H1 (cell line): Measurements from ENCODE around the gene CLIC1. TPM values are rescaled to one million over a fixed set of nuclear protein-coding genes. Genes with fewer than 3 reads are reported as not detected.

Source experiments
- CTCF ChIA-PET: fragments of 300-600 bp; sonication (Branson Sonifier 250); formaldehyde crosslinking; loops from one replicate; lab custom pipeline; 2021; ENCODE audit not compliant: partially characterized antibody; lab: Charles Lee
- POLR2A ChIA-PET: fragments of 300-600 bp; sonication (Branson Sonifier 250); formaldehyde crosslinking; loops from one replicate; lab custom pipeline; 2021; ENCODE audit warnings: inconsistent platforms; ENCODE audit not compliant: partially characterized antibody; lab: Charles Lee
- DNase-seq, 2 experiments: peaks; one replicate each; pipeline versions ENCODE4 v3.0.0 to v3.0.0-alpha.2; 2010 to 2022; ENCODE audit warnings: low spot score in 2 of 2, low read depth in 1 of 2, mixed read lengths in 1 of 2
- FAIRE-seq: peaks from 2 replicates; lab custom pipeline; 2011; peaks lifted over from hg19 to GRCh38; lab: Jason Lieb, UNC
- H2AFZ ChIP-seq: 2 replicates; pipeline ENCODE4 v1.8.1; 2012; ENCODE audit warnings: low read length, inconsistent platforms
- H2AK5ac ChIP-seq: 2 replicates; pipeline ENCODE4 v1.6.1; 2013; ENCODE audit warnings: low read depth, low read length
- H2BK120ac ChIP-seq: replicated peaks from 2 replicates; pipeline ENCODE3; 2013; ENCODE audit warnings: low read depth, low read length, inconsistent platforms
- H2BK12ac ChIP-seq: 2 replicates; pipeline ENCODE4 v1.6.1; 2013; ENCODE audit warnings: low read depth, low read length
- H2BK15ac ChIP-seq: 2 replicates; pipeline ENCODE4 v1.6.1; 2013; ENCODE audit warnings: low read length
- H2BK20ac ChIP-seq: 2 replicates; pipeline ENCODE4 v1.6.1; 2013; ENCODE audit warnings: low read length
- H2BK5ac ChIP-seq: 2 replicates; pipeline ENCODE4 v1.6.1; 2013; ENCODE audit warnings: low read depth, low read length
- H3K14ac ChIP-seq: 2 replicates; pipeline ENCODE4 v1.6.1; 2013; ENCODE audit warnings: inconsistent platforms; ENCODE audit not compliant: insufficient read length
- H3K18ac ChIP-seq: 2 replicates; pipeline ENCODE4 v1.6.1; 2013; ENCODE audit warnings: low read length; ENCODE audit errors: extremely low read depth
- H3K23ac ChIP-seq: 2 replicates; pipeline ENCODE4 v1.6.1; 2013; ENCODE audit warnings: inconsistent platforms; ENCODE audit not compliant: insufficient read length
- H3K23me2 ChIP-seq: 2 replicates; pipeline ENCODE4 v1.6.1; 2013; ENCODE audit warnings: low read depth, low read length
- H3K27ac ChIP-seq: 2 replicates; pipeline ENCODE4 v1.6.1; 2011; ENCODE audit warnings: low read depth, low read length, inconsistent platforms
- H3K27me3 ChIP-seq, 4 experiments: replicated peaks in 1 of 4; 1 replicate in 1 of 4; 2 replicates in 3 of 4; pipeline versions ENCODE4 v1.6.1 to v1.8.1; 2011 to 2013; ENCODE audit warnings: low read length in 3 of 4, mild to moderate bottlenecking in 3 of 4, inconsistent platforms in 2 of 4, mixed read lengths in 2 of 4, moderate library complexity in 1 of 4; ENCODE audit not compliant: control insufficient read depth in 3 of 4, insufficient read depth in 3 of 4; ENCODE audit errors: extremely low read depth in 1 of 4
- H3K36me3 ChIP-seq, 4 experiments: 2 replicates each; pipeline versions ENCODE4 v1.6.1 to v1.8.1; 2011 to 2013; ENCODE audit warnings: mild to moderate bottlenecking in 4 of 4, low read length in 3 of 4, moderate library complexity in 2 of 4, control low read depth in 1 of 4, inconsistent platforms in 1 of 4; ENCODE audit not compliant: insufficient read depth in 4 of 4, control insufficient read depth in 2 of 4
- H3K4ac ChIP-seq: replicated peaks from 2 replicates; pipeline ENCODE3; 2013; ENCODE audit warnings: low read length, low read depth, mixed read lengths, inconsistent platforms; ENCODE audit not compliant: insufficient read length
- H3K4me1 ChIP-seq, 4 experiments: replicated peaks in 1 of 4; 1 replicate in 1 of 4; 2 replicates in 3 of 4; pipeline versions ENCODE4 v1.6.1 to v1.8.1; 2011 to 2013; ENCODE audit warnings: low read length in 3 of 4, inconsistent platforms in 2 of 4, mixed read lengths in 1 of 4; ENCODE audit not compliant: insufficient read depth in 4 of 4, control insufficient read depth in 3 of 4
- H3K4me2 ChIP-seq, 2 experiments: 2 replicates each; pipeline versions ENCODE4 v1.6.1 to v1.8.1; 2011 to 2013; ENCODE audit warnings: low read depth in 2 of 2, low read length in 2 of 2, control low read depth in 1 of 2, inconsistent platforms in 1 of 2, mild to moderate bottlenecking in 1 of 2; ENCODE audit not compliant: insufficient read depth in 1 of 2
- H3K4me3 ChIP-seq, 4 experiments: fragments of 200-600, 300-600 bp in 1 of 4; sonication (generic), shearing (Covaris generic), sonication (Bioruptor Twin) in 1 of 4; 2 replicates each; pipeline versions ENCODE4 v1.5.1 to v1.8.1; 2011 to 2016; ENCODE audit warnings: low read length in 4 of 4, low read depth in 3 of 4, control low read depth in 2 of 4, inconsistent platforms in 2 of 4, mild to moderate bottlenecking in 2 of 4, mixed read lengths in 1 of 4, moderate library complexity in 1 of 4; ENCODE audit not compliant: insufficient read depth in 2 of 4; ENCODE audit errors: extremely low read depth in 1 of 4
- H3K56ac ChIP-seq: replicated peaks from 2 replicates; pipeline ENCODE3; 2013; ENCODE audit warnings: low read depth, mild to moderate bottlenecking, mixed read lengths, low read length, inconsistent platforms; ENCODE audit not compliant: insufficient read length
- H3K79me1 ChIP-seq: 2 replicates; pipeline ENCODE4 v1.6.1; 2013; ENCODE audit warnings: low read depth, low read length, control low read depth
- H3K79me2 ChIP-seq, 2 experiments: 2 replicates each; pipeline versions ENCODE4 v1.6.1 to v1.8.1; 2012 to 2013; ENCODE audit warnings: low read length in 2 of 2, mild to moderate bottlenecking in 2 of 2, inconsistent platforms in 1 of 2; ENCODE audit not compliant: insufficient read depth in 2 of 2, control insufficient read depth in 1 of 2
- H3K9ac ChIP-seq, 4 experiments: replicated peaks in 1 of 4; 1 replicate in 1 of 4; 2 replicates in 3 of 4; pipeline versions ENCODE4 v1.6.1 to v1.8.1; 2011 to 2013; ENCODE audit warnings: low read depth in 3 of 4, low read length in 3 of 4, control low read depth in 2 of 4, mild to moderate bottlenecking in 2 of 4, moderate library complexity in 2 of 4, inconsistent platforms in 1 of 4; ENCODE audit errors: extremely low read depth in 1 of 4
- H3K9me3 ChIP-seq, 2 experiments: 2 replicates each; pipeline versions ENCODE4 v1.6.1 to v1.8.1; 2012 to 2013; ENCODE audit warnings: mild to moderate bottlenecking in 2 of 2, moderate library complexity in 2 of 2, control low read depth in 1 of 2, inconsistent platforms in 1 of 2, low read depth in 1 of 2, low read length in 1 of 2, mixed read lengths in 1 of 2; ENCODE audit not compliant: insufficient read depth in 2 of 2
- H4K20me1 ChIP-seq, 2 experiments: replicated peaks in 1 of 2; 2 replicates each; pipeline versions ENCODE3 to v1.8.1; 2011 to 2013; ENCODE audit warnings: inconsistent platforms in 2 of 2, low read length in 2 of 2, mild to moderate bottlenecking in 1 of 2; ENCODE audit not compliant: insufficient read depth in 2 of 2, control insufficient read depth in 1 of 2
- H4K5ac ChIP-seq: 2 replicates; pipeline ENCODE4 v1.6.1; 2013; ENCODE audit warnings: low read length, low read depth, mixed read lengths, inconsistent platforms; ENCODE audit not compliant: insufficient read length
- H4K8ac ChIP-seq: 2 replicates; pipeline ENCODE4 v1.8.0; 2013; ENCODE audit warnings: mild to moderate bottlenecking, moderate library complexity, low read length, inconsistent platforms; ENCODE audit not compliant: insufficient read depth; ENCODE audit errors: extremely low read depth
- H4K91ac ChIP-seq: replicated peaks from 2 replicates; pipeline ENCODE3; 2013; ENCODE audit warnings: low read length, mixed read lengths, inconsistent platforms; ENCODE audit not compliant: insufficient read length
- CBX8 ChIP-seq: fragments of 300-800, 300-1000 bp; sonication (generic); IDR thresholded peaks from 2 replicates; pipeline ENCODE4 v1.7.1; 2016; ENCODE audit warnings: low read depth, low read length, borderline replicate concordance
- CHD1 ChIP-seq: IDR thresholded peaks from 2 replicates; pipeline ENCODE4 v1.6.1; 2012; ENCODE audit warnings: low read depth, low read length, improper control_type of control experiment
- EGR1 ChIP-seq: IDR thresholded peaks from 2 replicates; pipeline ENCODE4 v1.6.1; 2011; ENCODE audit warnings: low read depth, low read length, borderline replicate concordance
- PHF8 ChIP-seq: fragments of 200-600 bp; sonication (generic); conservative IDR thresholded peaks from 2 replicates; pipeline ENCODE4 v1.7.1; 2012; ENCODE audit warnings: low read depth, mild to moderate bottlenecking, inconsistent platforms, low read length, moderate library complexity
- POU5F1 ChIP-seq: IDR thresholded peaks from 2 replicates; pipeline ENCODE4 v1.6.1; 2011; ENCODE audit warnings: low read depth, mild to moderate bottlenecking, low read length, moderate library complexity
- SP1 ChIP-seq: IDR thresholded peaks from 2 replicates; pipeline ENCODE4 v1.6.1; 2011; ENCODE audit warnings: low read depth, low read length
- TCF12 ChIP-seq: IDR thresholded peaks from 2 replicates; pipeline ENCODE4 v1.6.1; 2011; ENCODE audit warnings: low read depth, mild to moderate bottlenecking, low read length
- WGBS, 2 experiments: shearing (Covaris generic) in 1 of 2; methylation state at CpG; one replicate each; pipeline versions ENCODE4 v1.1.6 to v1.1.7; 2013 to 2015; ENCODE audit warnings: low lambda C conversion rate in 2 of 2, mixed read lengths in 2 of 2, inconsistent platforms in 1 of 2, low coverage in 1 of 2, missing lambda C conversion rate in 1 of 2; ENCODE audit not compliant: insufficient replicate concordance in 2 of 2, insufficient coverage in 1 of 2, insufficient read length in 1 of 2; ENCODE audit errors: extremely low coverage in 1 of 2, missing lambda C conversion rate in 1 of 2; 5-methylcytosine and 5-hydroxymethylcytosine counted together
- polyA plus RNA-seq, 7 experiments: library from polyadenylated mRNA; depleted of rRNA in 3 of 7; stranded (reverse) in 5 of 7; unstranded in 2 of 7; fragments of >200 nt in 5 of 7; fragments of 200-250 nt in 2 of 7; gene quantifications; 1 replicate in 5 of 7; 2 replicates in 1 of 7; 4 replicates in 1 of 7; pipeline versions ENCODE4 v1.2.1 to v1.2.3, GENCODE V29; 2011 to 2013; ENCODE audit warnings: missing spikeins in 2 of 7, mixed read lengths in 2 of 7
- total RNA-seq: library from RNA; stranded (reverse); fragmentation: NEBNext Ultra II Directional; extraction: Animal tissue kit (Norgen Biotek cat#: 25700); gene quantifications from 2 replicates; pipeline ENCODE4 v1.2.1, GENCODE V29; 2021

CLIC1 gene
- total and polyA plus RNA-seq, 2 of the 8 experiments (the other 6 are each of a cell fraction or from before 2014, with no cell fraction given), result 250 to 277 TPM

DNA sequence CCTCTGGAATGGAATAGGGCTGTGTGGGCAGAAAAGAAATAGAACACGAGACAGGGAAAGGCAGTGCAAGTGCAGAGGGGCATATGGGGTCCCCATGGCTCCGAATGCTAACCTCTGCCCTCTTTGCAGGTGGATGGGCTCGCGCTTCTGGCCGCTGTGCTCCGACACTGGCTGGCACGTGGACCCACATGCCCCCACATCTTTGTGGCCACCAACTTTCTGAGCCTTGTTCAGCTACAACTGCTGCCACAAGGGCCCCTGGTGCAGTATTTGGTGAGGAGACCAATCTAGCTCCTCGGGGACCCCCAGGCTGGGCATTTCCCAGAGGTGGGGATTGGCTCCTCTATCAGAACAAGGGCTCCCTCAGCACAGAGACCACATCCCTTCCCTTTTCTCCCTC, 25.0 kb upstream of the CLIC1 start:
- H3K27ac ChIP-seq, result no peak overlapping the region
- no peak overlapping the region for H3K9ac ChIP-seq
- FAIRE-seq (no peak), DNase-seq (no peak)
- no peak overlapping the region for H4K5ac ChIP-seq
- POLR2A ChIA-PET, result interaction anchor here (0.9 to 6.3 kb wide), 7 partner anchors 9 to 81 kb away, joined by 3 to 38 read pairs (median 6); partner anchors contain the start of genes LY6G5C and MSH5
- H3K79me2 ChIP-seq, result no peaks in the 10 kb centered on the region
- H3K4me3 ChIP-seq, result no peak overlapping the region
- H3K79me1 ChIP-seq, result no peaks in the 10 kb centered on the region
- H3K9me3 ChIP-seq, result no peaks in the 10 kb centered on the region
- no peak overlapping the region for H3K18ac ChIP-seq
- H3K23me2 ChIP-seq, result no peaks in the 10 kb centered on the region; the same call in 1 of the 2 replicates
- H2BK20ac ChIP-seq, result no peak overlapping the region
- H3K4ac ChIP-seq, result no peak overlapping the region
- peaks cover 0 to 16% (median 1%) of the 10 kb centered on the region in 4 experiments; a peak in 3 of 8 replicates for H3K36me3 ChIP-seq
- no peak overlapping the region for H4K91ac ChIP-seq
- H3K4me2 ChIP-seq, result no peak overlapping the region
- H3K27me3 ChIP-seq, result no peaks in the 10 kb centered on the region
- peaks cover 0 to 6% (median under 1%) of the 10 kb centered on the region in 4 experiments; a peak in 3 of 7 replicates for H3K4me1 ChIP-seq
- CTCF ChIA-PET, result interaction anchor here (1.0 kb wide), 1 partner anchor 38 kb away, joined by 3 read pairs; the partner anchor contains the start of gene MPIG6B
- 91% methylated on average over 8 of the region's 8 CpGs; no CpG with 5 or more reads in 1 of the 2 experiments for WGBS, 2 experiments
- no peak overlapping the region for H4K8ac ChIP-seq
- H2BK120ac ChIP-seq, result no peak overlapping the region
- H2AFZ ChIP-seq, result no peak overlapping the region
- no peak overlapping the region for H2AK5ac ChIP-seq
- H4K20me1 ChIP-seq, result no peaks in the 10 kb centered on the region
- H2BK15ac ChIP-seq, result no peak overlapping the region
- H3K14ac ChIP-seq, result no peak overlapping the region
- no peak overlapping the region for H3K23ac ChIP-seq
- H3K56ac ChIP-seq, result no peak overlapping the region
- H2BK12ac ChIP-seq, result no peak overlapping the region
- no peak overlapping the region for H2BK5ac ChIP-seq
- TF ChIP-seq CHD1, result no peak
- no peak for TF ChIP-seq SP1
- no peak for TF ChIP-seq CBX8
- TF ChIP-seq TCF12, result no peak
- TF ChIP-seq POU5F1, result no peak
- TF ChIP-seq EGR1, result no peak
- TF ChIP-seq PHF8, result no peak
